Transverse colon (tissue), 4 donors: ENCODE measurements around the gene SUB1. TPM values are rescaled to one million over a fixed set of nuclear protein-coding genes. Genes with fewer than 3 reads are reported as not detected.

Experiments
- DNase-seq: peaks from one replicate; pipeline ENCODE4 v3.0.0-alpha.2; 2019
- H3K27ac ChIP-seq, 4 donors: fragments of 200-600 bp; sonication (generic); 2 replicates each; pipeline ENCODE4 v1.5.1; 2016 to 2018; ENCODE audit warnings: inconsistent platforms in 4 of 4
- H3K27me3 ChIP-seq: fragments of 200-600 bp; sonication (generic); 2 replicates; pipeline ENCODE4 v1.5.1; 2017; ENCODE audit warnings: inconsistent platforms
- H3K36me3 ChIP-seq, 4 donors: fragments of 200-600 bp; sonication (generic); 2 replicates each; pipeline ENCODE4 v1.5.1; 2017 to 2019; ENCODE audit warnings: inconsistent platforms in 4 of 4
- H3K4me1 ChIP-seq, 4 donors: fragments of 200-600 bp; sonication (generic); 2 replicates each; pipeline ENCODE4 v1.5.1; 2017 to 2020; ENCODE audit warnings: inconsistent platforms in 4 of 4
- H3K4me3 ChIP-seq, 4 donors: fragments of 200-600 bp; sonication (generic); 1 replicate in 1 of 4; 2 replicates in 3 of 4; pipeline versions ENCODE4 v1.5.1 to v1.6.1; 2017 to 2019; ENCODE audit warnings: inconsistent platforms in 4 of 4
- H3K9me3 ChIP-seq, 2 donors: fragments of 200-600 bp; sonication (generic); 2 replicates each; pipeline ENCODE4 v1.5.1; 2017 to 2019; ENCODE audit warnings: inconsistent platforms in 2 of 2
- EP300 ChIP-seq: sonication (generic); formaldehyde crosslinking; IDR thresholded peaks from one replicate; pipeline ENCODE4 v1.6.1; 2017; ENCODE audit warnings: antibody characterized with exemption, low read depth
- POLR2A ChIP-seq: fragments of 450-650 bp; IDR thresholded peaks from one replicate; pipeline ENCODE4 v1.6.1; 2016; ENCODE audit warnings: antibody characterized with exemption, mild to moderate bottlenecking, moderate library complexity
- POLR2AphosphoS5 ChIP-seq, 3 donors: sonication (generic); formaldehyde crosslinking; IDR thresholded peaks; one replicate each; pipeline ENCODE4 v1.6.1; 2016; ENCODE audit warnings: antibody characterized with exemption in 3 of 3
- WGBS, 2 donors: methylation state at CpG; one replicate each; pipeline ENCODE4 v1.1.5; 2018; ENCODE audit warnings: low coverage in 1 of 2; 5-methylcytosine and 5-hydroxymethylcytosine counted together
- in situ Hi-C, 4 donors: fragments of 200-750 bp; cut with MboI; loops; one replicate each; pipeline versions ENCODE4 v1.15.0 to v1.15.1; 2017; ENCODE audit warnings: low sequenced_read_pairs in 3 of 4, low pct_ligation_motif_present in 1 of 4, low pct_unique_long_range_greater_than_20kb in 1 of 4
- intact Hi-C: fragments of 100-400 bp; cut with DNase I; formaldehyde crosslinking; loops from one replicate; pipeline ENCODE4 v1.15.1; 2023; ENCODE audit warnings: low total_unique reads
- total RNA-seq, 4 donors: library from RNA; depleted of rRNA; stranded (reverse); fragments of >200 nt; gene quantifications; one replicate each; pipeline ENCODE4 v1.1.0, GENCODE V29; 2016
- TF ChIP-seq, protein P1 (sequence below), 5 experiments: fragments of 200-600 bp in 3 of 5; fragments of 450-650 bp in 2 of 5; sonication (generic) in 3 of 5; IDR thresholded peaks; 1 replicate in 2 of 5; 2 replicates in 3 of 5; pipeline ENCODE4 v1.5.1; 2016 to 2017; ENCODE audit warnings: antibody characterized with exemption in 5 of 5, inconsistent platforms in 3 of 5, mild to moderate bottlenecking in 2 of 5, moderate library complexity in 1 of 5

Gene SUB1
- total RNA-seq, 4 donors from 2014 or later, result 30.3 to 126 (median 78.8) TPM

DNA sequence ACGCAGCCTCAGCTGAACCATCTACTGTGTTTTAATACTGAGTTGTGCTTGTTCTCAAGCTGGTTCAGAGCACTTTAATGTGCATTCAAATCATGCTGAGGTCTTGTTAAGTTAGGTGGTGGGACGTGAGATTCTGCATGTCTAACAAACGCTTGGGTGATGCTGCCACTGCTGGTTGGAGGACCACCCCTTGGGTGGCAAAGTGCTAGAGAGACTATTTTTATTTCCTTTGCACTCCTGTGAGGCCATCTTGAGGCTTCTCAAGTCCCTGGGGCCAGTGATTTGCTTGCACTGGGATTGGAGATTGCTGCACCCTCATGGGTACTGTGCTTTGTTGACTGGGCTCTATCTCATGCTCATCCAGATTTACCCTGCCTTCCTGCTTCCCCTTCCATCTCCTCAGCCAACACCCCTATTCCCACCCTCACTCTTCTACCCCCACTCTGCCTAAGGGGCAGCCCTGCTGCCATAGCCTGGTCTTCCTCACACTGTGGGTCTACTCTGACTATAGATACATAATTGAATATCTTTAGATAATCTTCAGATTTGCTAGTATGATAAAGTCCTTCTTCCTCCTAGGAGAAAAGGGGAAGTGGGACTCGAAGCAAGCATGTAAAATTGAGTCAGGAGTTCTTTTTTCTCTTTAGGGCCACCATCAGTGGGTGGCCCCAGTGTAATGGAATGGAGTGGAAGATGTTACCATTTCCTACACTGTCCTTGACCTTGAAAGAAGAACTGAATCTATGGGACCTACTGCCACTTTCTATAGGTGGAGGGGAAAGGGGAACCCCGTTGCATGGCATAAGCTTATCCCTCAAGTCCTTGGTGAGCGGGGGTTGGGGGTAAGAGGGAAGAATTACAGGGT is 45.1 kb upstream of the SUB1 start:
- H3K4me1 ChIP-seq, result no peaks in the 10 kb centered on the region
- H3K36me3 ChIP-seq, result no peaks in the 10 kb centered on the region
- WGBS, 2 donors, result 85 to 89% methylated on average over 3 to 6 of the region's 6 CpGs
- H3K27me3 ChIP-seq, result no peaks in the 10 kb centered on the region
- H3K27ac ChIP-seq, result no peak overlapping the region
- TF ChIP-seq, protein P1, sequence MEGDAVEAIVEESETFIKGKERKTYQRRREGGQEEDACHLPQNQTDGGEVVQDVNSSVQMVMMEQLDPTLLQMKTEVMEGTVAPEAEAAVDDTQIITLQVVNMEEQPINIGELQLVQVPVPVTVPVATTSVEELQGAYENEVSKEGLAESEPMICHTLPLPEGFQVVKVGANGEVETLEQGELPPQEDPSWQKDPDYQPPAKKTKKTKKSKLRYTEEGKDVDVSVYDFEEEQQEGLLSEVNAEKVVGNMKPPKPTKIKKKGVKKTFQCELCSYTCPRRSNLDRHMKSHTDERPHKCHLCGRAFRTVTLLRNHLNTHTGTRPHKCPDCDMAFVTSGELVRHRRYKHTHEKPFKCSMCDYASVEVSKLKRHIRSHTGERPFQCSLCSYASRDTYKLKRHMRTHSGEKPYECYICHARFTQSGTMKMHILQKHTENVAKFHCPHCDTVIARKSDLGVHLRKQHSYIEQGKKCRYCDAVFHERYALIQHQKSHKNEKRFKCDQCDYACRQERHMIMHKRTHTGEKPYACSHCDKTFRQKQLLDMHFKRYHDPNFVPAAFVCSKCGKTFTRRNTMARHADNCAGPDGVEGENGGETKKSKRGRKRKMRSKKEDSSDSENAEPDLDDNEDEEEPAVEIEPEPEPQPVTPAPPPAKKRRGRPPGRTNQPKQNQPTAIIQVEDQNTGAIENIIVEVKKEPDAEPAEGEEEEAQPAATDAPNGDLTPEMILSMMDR (IDR thresholded peaks at IDR 0.05), result no peak
- no peak for TF ChIP-seq EP300
- no peak for DNase-seq
- in situ Hi-C loops, result no loop called here
- H3K4me3 ChIP-seq, result no peak overlapping the region
- H3K9me3 ChIP-seq, result no peaks in the 10 kb centered on the region
- intact Hi-C loops, result no loop called here

DNA sequence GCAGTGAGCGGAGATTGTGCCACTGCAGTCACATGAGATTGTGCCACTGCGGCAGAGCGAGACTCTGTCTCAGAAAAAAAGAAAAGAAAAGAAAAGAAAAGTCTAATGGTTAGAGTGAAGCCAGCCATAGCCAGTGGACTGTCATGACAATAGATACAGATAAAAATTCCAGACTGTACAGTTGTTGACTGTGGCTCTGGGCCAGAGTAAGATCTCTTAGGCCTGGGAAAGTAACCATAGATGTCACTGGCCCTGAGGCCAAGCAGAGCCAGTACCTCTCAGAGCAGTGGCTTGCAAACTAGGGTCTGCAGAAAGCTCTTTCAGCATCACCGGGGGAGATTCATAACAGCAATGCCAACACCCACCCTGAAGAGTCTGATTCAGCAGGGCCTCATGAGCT is 44.1 kb upstream of the SUB1 start:
- 90 to 93% methylated on average over 4 of the region's 4 CpGs for WGBS, 2 donors
- no peaks in the 10 kb centered on the region for H3K36me3 ChIP-seq
- no peak for TF ChIP-seq POLR2AphosphoS5 (IDR thresholded peaks at IDR 0.05)
- no peak for TF ChIP-seq POLR2A
- no peak for TF ChIP-seq EP300
- TF ChIP-seq, protein P1 (IDR thresholded peaks at IDR 0.05), result no peak
- no peak overlapping the region for H3K4me3 ChIP-seq
- no peaks in the 10 kb centered on the region for H3K9me3 ChIP-seq
- intact Hi-C loops, result no loop called here
- H3K4me1 ChIP-seq, result no peaks in the 10 kb centered on the region
- no peak overlapping the region for H3K27ac ChIP-seq
- no peak for DNase-seq
- in situ Hi-C loops, result no loop called here
- no peaks in the 10 kb centered on the region for H3K27me3 ChIP-seq

DNA sequence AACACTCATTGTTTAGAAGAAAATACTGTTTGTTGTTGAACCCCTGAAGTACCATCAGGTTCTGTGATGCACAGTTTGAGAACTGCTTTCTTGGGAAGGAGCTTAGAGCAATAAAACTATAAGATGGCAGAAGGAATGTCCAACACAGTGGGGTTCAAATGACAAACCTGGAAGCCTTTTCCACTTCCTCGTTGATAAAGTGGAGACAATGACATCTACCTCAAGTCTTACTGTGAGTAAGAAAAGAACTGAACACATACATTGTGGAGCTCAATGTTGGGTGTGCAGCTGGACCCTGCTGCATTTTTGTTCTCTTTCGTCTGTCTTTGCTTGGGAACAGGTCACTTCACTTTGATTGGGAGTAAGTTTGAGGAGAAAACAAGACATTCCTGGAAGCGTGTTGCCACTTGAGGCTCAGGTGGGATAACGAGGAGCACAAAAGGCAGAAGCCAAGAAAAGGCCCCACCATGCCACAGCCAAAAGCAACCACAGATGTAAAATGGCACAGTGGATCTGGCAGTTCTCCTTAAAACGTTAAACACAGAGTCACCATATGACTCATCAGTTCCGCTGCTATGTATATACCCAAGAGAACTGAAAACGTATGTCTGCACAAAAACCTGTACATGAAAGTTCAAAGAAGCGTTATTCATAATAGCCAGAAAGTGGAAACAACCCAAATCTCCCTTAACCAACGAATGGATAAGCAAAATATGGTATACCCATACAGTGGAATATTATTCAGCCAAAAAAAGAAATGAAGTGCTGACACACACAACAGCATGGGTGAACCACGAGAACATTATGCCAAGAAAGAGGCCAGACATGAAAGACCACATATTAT is 42.9 kb upstream of the SUB1 start:
- in situ Hi-C loops, result no loop called here
- Histone ChIP-seq H3K36me3 (no peaks in the 10 kb centered on the region), H3K27me3 (no peaks in the 10 kb centered on the region), H3K4me3 (no peak overlapping the region), H3K9me3 (no peaks in the 10 kb centered on the region), H3K27ac (no peak overlapping the region), H3K4me1 (no peaks in the 10 kb centered on the region)
- intact Hi-C loops, result no loop called here
- 67 to 72% methylated on average over 9 to 10 of the region's 10 CpGs for WGBS, 2 donors
- no peak for DNase-seq
- TF ChIP-seq POLR2AphosphoS5 (IDR thresholded peaks at IDR 0.05) (no peak), EP300 (no peak), POLR2A (no peak)
- TF ChIP-seq, protein P1 (IDR thresholded peaks at IDR 0.05), result no peak

DNA sequence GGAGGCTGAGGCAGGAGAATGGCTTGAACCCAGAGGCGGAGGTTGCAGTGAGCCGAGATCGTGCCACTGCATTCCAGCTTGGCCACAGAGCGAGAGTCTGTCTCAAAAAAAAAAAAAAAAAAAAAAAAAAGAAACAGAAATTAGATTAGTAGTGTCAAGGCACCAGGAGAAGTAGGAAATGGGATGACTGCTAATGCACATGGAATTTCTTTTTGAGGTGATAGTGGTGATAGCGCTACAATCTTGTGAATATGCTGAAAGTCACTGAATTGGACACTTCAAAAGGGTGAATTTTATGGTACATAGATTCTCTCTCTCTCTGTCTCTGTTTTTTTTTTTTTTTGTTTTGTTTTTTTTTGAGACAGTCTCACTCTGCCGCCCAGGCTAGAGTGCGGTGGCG is 42.1 kb upstream of the SUB1 start:
- WGBS, 2 donors, result 97 to 100% methylated on average over 1 to 8 of the region's 8 CpGs
- Histone ChIP-seq H3K4me3 (no peak overlapping the region), H3K36me3 (no peaks in the 10 kb centered on the region), H3K27ac (no peak overlapping the region), H3K27me3 (no peaks in the 10 kb centered on the region), H3K9me3 (no peaks in the 10 kb centered on the region), H3K4me1 (no peaks in the 10 kb centered on the region)
- intact Hi-C loops (no loop called here), in situ Hi-C loops (no loop called here)
- no peak for TF ChIP-seq POLR2AphosphoS5 (IDR thresholded peaks at IDR 0.05)
- no peak for TF ChIP-seq POLR2A
- no peak for TF ChIP-seq EP300
- TF ChIP-seq, protein P1 (IDR thresholded peaks at IDR 0.05), result no peak
- no peak for DNase-seq
